Medulla oblongata (tissue), 1 donor: ENCODE data around the gene SNX5.
"Not testable (repeated sequence)": the region's sequence is repeated elsewhere in the genome, so short reads cannot be mapped to it uniquely, and the experiment has no call there.

Experiments
- DNase-seq: peaks from one replicate; pipeline ENCODE4 v3.0.0-alpha.2; 2015; ENCODE audit errors: extremely low spot score

SNX5 gene

DNA sequence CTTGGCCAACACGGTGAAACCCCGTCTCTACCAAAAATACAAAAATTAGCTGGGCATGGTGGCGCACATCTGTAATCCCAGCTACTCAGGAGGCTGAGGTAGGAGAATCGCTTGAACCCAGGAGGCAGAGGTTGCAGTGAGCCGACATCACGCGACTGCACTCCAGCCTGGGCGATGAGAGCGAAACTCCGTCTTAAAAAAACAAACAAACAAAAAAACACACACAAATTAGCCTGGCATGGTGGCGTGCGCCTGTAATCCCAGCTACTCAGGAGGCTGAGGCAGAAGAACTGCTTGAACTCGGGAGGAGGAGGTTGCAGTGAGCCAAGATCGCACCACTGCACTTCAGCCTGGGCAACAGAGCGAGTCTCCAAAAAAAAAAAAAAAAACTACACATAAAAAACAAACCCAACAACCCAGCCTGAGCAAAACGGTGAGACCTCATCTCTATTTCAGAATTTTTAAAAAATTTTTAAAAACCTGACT, 8.2 kb downstream of the SNX5 start:
- not testable (repeated sequence) for DNase-seq

DNA sequence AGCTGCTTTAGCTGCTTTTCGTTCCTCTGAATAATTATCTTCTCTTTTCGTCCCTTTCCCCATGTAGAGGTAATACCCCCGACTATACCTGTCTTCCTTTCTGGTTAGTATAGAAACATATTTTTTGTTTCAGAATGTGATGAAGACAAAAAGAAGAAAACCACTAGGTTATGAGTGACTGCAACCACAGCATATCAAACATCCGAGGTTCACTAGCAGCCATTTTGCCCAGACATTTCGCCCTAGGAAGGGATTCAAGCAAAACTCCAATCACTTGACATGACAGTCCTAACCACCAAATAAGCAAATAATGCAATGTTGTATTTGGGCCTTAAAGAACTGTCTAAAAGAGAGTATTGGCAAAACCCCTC, 9.4 kb downstream of the SNX5 start:
- DNase-seq = no peak

DNA sequence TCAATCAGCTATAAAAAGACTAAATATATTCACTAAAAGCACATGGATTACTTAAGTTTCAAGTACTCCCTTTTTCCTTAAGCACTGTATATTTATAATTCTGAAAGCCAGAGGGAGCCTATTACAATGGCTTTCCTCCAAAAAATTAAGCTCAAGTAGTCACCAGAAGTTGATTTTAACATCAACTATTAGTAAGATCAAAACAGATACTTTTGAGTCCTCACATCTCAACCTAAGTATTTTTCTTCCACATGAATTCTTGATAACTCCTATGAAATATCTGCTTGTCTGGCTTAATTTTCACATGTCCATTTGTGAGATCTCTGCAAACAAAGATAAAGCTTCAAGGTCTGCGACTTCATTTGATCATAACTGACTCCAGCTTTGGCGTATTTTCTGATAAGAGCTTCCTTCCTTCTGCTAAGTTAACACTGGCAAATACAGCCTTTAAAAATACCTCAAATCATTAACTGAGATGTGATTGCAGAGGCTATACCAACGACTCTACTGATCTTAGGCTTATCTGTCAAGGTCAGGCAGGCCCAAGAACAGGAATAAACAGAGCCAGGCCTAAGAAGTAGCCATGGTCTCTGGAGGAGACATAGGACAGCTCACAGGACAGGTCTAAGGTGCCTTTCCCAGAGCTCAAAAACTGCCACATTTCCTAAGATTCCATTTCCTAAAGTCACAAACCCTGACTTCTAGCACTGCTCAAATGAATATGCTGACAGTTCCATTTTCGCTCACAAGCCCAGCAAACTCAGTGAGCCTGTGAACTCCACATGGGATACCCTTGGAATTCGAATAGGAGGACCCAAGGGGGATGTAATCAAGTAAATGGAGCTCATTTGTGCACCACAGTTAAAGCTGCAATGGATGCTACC, 10.0 kb downstream of the SNX5 start:
- no peak for DNase-seq

- DNase-seq = no peak
These were observed 10.9 kb downstream of the SNX5 start for GRCh38 chr20:17957505-17958363.

- no peak for DNase-seq
These were observed 12.4 kb downstream of the SNX5 start for GRCh38 chr20:17956099-17956685.

- DNase-seq = no peak
These were observed 13.3 kb downstream of the SNX5 start for GRCh38 chr20:17955302-17955701.

DNA sequence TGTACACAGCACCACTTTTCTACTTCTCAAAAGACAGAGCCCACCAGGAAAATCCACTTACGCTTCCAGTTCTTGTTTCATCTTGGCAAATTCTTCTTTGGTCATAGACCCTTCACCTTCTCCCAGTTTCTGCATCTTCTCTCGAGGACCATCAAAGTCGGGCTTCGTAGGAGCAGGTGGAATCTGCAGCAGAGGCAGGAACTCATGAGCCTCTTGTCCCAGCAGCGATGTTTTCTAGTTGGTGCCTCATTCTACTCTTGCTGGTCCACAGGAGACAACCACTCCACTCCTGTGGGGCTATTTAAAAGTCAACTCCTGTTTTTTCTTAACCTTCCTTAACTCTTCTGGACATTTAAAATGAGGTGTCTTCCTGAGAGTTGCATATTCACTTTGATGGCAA, 14.7 kb downstream of the SNX5 start:
- no peak for DNase-seq

GRCh38 chr20:17952692-17953684, 15.6 kb downstream of the SNX5 start:
- no peak for DNase-seq

- DNase-seq = no peak
These were observed 17.3 kb downstream of the SNX5 start for GRCh38 chr20:17951323-17951722.

DNA sequence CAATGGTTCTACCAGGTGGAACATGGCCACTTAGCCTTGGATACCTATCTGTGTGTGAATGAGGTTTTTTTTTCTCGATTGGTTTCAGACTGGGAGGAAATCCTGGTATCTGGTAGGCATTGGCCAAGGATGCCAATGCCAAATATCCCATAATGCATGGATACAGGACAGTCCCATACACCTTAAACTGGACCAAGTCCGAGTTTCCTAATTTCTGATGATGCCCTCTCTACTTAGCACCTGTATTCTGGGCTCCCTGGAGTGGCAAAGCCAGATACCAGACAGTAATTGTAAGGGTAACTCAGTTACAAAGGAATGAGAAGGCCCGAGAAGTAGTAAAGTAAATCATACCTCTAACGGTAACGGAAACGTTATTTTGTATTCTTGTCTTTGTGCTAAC, 17.9 kb downstream of the SNX5 start:
- no peak for DNase-seq

DNA sequence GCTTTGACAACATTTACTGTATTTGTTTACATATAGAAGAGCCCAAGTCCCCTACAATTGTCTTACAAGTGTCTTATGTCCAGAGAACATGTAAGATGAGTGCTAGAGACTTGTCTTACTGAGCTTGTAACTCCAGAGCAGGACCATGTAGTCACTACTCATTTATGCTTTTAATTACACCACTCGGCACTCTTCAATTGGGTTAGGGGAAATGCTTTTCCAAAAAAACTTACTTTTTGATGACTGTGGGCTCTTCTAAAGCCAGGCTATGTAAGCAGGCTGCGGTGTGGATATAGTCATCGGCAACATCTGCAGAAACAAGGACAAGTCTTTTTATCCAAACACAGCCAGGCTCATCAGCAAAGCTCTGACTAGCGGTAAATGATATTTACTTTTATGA, 18.7 kb downstream of the SNX5 start:
- no peak for DNase-seq

DNA sequence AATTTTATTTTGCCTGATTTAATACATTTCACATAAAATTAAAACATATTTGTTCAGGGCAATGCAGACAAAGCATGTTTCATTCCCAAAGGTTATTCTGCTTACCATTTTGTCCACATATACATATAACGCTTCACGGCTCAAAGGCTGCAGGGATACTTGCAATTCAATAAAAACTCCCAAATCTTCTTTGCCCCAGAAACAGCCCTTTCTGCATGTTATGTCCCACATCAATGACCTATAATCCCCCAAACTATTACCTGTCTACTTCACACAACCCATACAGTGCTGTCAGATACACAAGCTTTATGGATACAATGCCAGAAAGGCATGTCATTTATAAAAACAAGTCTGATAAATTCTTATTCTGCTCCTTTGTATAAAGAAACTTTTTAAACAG, 20.2 kb downstream of the SNX5 start:
- DNase-seq = no peak

DNA sequence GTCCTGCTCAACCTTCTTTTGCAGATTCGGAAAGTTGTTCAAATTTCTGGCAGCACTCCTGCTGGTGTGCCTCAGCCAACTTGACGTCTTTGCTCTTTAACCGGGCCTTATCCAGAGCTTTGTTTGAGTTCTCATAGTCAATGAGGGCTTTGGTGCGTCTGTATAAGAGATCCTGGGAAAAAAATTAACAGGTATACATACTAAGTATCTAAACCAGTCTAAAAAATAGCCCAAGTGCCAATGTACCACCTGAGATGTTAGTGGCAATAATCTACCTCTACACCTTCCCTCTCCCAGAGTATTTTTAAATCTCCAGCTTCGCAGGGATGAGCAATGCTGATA, 21.1 kb downstream of the SNX5 start:
- no peak for DNase-seq

- DNase-seq = no peak
These were observed 21.8 kb downstream of the SNX5 start for GRCh38 chr20:17946572-17947473.

- DNase-seq = no peak
These were observed 22.6 kb downstream of the SNX5 start for GRCh38 chr20:17946040-17946439.

GRCh38 chr20:17944854-17945474, 23.6 kb downstream of the SNX5 start:
- no peak for DNase-seq

GRCh38 chr20:17943343-17943742, 25.3 kb downstream of the SNX5 start:
- no peak for DNase-seq

DNA sequence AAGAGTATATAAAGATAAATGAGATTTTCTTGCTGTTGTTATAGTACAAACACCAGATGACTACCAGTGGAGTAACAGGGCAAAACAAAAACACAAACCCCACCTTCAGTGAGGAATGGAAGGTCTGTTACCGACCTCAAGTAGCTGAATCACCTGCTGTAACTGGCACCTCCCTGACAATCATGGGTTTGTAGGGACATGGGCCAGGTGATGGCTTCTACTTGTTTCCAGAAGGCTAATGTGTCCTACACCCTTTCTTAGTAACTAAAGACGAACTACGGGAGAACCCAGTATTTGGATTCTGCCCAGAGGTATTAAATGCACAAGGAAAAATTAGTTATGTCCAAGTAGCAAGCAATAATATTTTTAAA, 26.8 kb downstream of the SNX5 start:
- no peak for DNase-seq

DNA sequence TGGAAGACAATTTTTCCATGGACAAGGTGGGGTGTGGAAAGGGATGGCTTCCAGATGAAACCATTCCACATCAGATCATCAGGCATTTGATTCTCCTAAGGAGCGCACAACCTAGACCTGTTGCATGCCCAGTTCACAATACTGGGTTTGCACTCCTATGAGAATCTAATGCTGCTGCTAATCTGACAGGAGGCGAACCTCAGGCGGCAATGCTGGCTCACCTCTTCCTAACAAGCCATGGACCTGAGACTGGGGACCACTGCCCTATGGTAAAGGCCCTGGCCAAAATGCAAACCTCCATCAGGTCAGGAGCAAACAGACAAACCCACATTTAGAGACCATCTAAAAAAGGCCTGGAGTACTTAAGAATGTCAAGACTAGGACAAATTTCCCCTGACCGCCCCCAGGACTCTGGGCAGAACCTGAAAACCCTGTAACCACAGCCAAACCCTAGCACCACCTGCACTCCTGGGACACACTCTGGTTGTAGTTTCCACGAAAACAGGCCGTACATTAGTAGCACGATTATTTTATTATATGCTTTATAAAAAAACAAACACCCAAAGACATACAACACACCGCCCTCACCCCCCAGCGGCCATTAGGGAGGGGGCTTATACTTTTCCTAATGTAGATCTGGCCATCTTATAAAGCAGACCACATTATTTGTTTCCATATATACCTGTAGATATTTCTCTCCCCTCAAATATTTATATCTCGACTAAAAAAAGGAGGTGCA, 27.3 kb downstream of the SNX5 start:
- DNase-seq = no peak
